UCSD-AML1 (cell line): ENCODE data around the gene DIPK1B.
"Not testable (repeated sequence)": the region's sequence is repeated elsewhere in the genome, so short reads cannot be mapped to it uniquely, and the experiment has no call there.

ENCODE experiments used
- DNase-seq: peaks from one replicate; lab custom pipeline; 2025; ENCODE audit not compliant: unreplicated experiment; lab: John Stamatoyannopoulos, UW

DIPK1B gene

DNA sequence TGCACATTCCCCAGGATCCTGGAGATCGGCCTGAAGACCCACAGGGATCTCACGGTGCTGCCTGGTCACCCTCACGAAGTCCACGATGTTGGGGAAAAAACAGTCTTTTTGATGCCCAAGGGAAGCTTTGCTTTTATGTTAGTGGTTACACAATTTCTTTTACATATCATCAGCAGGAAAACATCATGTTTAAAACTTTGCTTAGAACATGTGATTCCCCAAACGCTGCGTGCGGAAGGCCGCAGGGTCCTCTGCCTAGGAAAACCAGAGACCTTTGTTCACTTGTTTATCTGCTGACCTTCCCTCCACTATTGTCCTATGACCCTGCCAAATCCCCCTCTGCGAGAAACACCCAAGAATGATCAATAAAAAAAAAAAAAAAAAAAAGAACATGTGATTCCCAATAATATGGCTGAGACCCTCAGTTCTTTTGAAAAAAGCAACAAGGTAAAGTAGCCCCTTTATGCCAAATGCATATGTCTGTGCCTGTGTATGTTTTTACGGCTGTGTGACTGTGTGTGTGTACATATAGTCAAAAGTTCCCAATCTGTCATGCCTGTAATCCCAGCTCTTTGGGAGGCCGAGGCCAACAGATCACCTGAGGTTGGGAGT is 13.6 kb upstream of the DIPK1B start:
- no peak for DNase-seq

DNA sequence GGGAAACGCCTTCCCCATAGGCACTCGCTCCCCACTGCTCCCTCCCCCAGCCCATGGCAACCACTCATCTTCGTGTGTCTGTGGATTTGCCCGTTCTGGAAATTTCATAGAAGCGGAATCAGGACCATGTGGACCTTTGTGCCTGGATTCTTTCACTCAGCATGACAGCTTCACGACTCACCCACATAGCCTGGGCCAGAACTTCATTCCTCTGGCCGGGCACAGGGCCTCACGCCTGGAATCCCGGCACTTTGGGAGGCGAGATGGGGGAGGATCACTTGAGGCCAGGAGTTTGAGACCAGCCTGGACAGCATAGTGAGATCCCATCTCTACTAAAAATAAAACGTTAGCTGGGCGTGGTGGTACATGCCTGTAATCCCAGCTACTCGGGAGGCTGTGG is 12.1 kb upstream of the DIPK1B start:
- DNase-seq: no peak

DNA sequence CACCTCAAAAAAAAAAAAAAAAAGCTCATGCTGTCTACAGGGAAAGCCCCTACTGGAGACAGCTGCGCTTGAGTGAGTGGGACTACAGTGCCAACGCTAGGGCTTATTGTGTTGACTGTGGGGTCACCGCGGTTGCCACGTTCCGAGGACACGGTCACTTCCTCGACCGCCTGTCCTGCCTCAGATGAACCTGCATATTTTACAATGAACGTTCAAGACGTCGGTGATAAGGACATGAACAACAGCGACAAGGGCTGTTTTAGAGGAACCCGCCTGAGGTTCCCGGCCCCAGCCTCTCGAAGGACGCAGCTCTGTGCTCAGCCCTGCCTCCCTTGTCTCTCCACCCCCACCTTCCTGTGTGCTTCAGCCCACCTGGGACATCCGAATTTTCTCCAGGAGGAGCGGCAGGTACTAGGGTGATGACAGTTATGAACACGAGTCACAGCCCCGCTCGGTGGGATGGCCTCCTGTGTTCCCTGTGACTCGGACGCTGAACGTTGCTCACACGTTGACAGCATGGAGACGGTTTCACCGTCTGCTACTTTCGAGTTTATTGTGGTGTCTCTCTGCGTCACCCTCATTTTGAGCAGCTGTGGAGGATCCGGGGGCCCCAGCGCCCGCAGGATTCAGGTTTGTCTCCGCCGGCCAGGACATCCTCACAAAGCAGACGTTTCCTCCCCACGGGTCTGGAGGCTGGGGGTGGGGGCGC is 11.3 kb upstream of the DIPK1B start:
- DNase-seq: peak; percentile 43

DNA sequence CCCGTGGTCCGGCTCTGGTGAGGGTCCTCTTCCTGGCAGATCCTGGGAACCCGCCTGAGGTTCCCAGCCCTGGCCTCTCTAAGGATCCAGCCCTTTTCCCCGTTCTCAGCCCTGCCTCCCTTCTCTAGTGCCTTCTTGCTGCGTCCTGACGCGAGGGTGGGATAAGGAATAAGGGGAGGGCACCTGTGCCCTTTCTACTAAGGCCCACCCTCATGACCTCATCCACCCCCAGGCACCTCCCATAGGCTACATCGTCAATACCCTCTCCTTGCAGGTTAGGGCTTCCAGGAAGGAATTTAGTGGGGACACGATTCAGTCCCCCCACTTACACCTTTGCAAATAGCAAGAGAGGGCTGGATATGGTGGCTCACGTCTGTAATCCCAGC is 10.7 kb upstream of the DIPK1B start:
- DNase-seq: no peak

DNA sequence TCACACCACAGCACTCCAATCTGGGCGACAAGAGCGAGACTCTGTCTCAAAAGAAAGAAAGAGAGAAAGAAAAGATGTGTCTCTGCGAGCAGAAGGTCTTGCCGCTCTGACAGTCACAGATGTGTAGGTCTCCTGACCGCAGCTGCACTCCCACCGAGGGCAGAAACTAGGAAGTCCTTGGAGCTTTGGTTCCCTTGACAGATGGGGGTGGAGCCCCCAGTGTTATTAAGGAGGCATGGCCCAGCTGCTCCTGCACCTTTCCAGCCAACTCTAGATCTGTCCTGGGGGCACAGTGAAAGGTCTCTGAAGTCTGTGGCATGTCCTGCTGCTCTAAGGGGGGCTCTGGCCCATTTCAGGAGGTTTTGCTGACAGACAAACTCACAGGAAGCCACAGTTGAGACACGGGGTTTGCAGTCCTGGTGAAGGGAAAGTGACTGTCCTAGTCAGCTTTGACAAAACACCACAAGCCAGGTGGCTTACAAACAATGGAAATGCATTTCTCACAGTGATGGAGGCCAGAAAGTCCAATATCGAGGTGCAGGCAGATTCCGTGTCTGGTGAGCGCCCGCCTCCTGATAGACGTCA is 9.0 kb upstream of the DIPK1B start:
- peak; percentile 59 for DNase-seq

DNA sequence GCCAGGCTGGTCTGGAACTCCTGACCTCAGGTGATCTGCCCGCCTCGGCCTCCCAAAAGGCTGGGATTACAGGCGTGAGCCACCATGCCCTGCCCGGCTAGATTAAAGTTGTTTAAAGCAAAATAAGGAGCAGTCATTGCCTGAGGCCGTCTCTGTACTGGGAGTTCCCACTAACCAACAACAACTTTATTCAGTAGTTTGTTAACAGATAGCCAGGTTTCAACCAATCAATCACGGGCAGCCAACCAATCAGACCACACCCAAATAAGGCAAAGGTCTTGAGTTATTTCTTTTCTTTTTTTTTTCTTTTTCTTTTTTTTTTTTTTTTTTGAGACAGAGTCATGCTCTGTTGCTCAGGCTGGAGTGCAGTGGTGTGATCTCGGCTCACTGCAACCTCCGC is 7.6 kb upstream of the DIPK1B start:
- not testable (repeated sequence) for DNase-seq

DNA sequence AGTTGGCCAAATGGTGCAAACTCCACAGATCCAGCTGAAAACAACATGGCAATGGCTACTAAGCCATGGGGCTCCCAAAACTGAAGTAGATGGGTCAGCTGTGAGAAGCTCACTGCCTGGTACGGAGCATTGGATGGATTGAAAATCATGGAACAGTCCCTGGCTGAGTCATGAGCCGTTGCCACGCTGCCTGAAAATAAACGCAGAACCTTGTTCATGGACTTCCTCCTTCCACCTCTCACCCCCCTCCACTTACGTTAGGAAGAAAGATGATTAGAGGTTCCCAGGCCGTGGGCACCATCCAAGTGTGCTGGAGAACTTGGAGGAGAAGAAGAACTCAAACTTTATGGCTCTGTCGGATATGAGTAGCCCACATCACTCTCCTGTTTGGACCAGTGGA is 6.8 kb upstream of the DIPK1B start:
- DNase-seq: no peak

DNA sequence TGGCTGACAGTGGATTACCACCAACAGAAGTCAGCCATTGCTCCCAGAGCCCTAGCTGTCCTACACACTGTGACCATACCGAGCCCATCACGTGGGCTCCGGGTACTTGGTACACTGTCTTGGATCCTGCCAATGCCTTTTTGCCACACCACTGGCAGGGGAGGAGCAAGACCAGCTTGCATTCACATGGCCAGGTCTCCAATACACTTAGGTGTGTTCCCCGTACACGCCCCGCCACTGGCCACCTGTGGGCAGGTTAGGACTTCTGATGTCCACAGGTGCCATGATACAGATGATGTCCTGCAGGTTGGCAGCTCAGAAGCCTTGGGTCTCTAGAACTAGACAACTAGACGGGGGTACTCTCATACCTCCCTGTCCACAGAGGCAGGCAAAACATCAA is 5.4 kb upstream of the DIPK1B start:
- no peak for DNase-seq

DNA sequence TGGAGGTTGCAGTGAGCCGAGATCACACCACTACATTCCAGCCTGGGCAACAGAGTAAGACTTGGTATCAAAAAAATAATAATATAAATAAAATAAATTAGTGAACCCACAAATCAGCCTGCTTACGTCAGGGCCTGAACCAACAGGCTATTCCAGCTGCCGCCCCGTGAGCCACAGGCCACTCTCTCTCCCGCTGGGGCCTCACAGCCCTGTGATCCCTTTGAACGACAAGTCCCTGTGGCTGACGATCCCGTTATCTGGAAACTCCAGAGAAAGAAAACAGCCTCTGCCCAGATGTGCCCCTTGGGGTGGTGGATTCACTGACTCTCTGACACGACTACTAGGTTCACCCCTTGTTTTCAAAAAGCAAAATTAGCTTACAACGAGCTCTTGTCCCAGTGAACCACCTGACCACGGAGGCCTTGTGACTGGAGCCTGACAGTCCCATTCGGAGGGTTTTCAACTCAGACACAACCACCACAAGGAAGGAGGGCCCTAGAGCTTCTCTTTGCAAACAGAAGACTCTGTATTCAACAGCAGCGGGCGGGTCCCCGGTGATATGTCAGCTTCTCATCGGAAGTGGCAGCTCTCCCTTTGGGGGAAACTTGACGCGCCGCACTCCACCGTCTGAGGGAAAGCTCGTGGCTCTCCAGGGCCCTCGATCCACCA is 4.4 kb upstream of the DIPK1B start:
- DNase-seq: no peak

DNA sequence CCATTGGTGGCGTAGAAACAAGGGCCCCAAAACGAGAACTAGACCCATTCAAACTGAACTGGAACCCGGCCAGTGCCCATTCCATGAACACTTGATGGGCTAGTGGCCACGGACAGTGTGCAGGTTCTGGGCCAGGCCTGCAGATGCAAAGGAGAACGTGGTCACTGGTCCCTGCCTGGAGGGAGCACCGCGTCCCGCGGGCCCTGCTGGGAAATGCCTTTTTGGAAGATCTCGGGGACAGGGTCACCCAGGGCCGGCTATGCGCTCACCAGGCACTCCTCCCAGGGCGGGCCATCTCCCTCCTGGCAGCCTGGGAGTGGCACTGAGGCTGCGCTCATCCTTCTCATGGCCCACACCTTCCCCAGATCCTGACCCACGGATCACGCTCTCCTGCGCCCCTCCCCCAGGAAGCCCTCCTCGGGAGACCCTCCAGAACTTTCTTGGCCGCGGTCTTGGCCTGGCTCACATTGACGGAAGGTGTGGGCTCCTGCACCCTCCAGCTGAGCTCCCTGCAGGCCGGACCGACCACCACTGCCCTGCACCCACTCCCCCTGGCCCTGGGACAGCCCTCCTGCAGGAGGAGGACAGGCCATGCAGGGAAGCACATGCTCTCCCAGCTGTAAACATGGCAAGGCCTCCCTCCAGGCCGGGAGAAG is 2.8 kb upstream of the DIPK1B start:
- no peak for DNase-seq

DNA sequence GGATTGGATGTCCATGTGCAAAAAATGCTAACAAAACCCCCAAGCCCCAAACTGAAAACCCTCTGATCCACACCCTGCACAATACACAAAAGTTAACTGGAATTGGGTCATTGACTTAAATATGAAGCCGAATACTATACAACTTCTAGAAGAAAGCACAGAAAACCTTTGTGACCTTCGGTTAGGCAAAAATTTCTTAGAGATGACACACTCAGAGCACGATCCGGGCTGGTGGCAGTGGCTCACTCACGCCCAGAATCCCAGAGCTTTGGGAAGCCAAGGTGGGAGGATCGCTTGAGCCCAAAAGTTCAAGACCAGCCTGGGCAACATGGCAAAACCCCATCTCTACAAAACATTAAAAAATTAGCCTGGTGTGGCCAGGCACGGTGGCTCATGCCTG is 1.8 kb upstream of the DIPK1B start:
- DNase-seq: no peak

DNA sequence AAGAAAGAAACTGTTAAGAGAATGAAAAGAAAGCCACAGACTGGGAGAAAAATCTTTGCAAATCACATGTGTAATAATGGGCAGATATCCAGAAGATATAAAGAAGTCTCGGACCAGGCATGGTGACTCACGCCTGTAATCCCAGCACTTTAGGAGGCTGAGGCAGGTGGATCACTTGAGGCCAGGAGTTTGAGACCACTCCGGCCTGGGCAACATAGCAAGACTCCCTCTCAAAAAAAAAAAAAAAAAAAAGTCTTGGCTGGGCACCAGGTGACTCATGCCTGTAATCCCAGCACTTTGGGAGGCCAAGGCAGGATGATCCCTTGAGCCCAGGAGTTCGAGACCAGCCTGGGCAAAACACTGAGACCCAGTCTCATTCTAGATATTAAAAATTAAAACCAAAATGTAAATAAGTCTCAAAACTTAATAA is 1.1 kb upstream of the DIPK1B start:
- not testable (repeated sequence) for DNase-seq

DNA sequence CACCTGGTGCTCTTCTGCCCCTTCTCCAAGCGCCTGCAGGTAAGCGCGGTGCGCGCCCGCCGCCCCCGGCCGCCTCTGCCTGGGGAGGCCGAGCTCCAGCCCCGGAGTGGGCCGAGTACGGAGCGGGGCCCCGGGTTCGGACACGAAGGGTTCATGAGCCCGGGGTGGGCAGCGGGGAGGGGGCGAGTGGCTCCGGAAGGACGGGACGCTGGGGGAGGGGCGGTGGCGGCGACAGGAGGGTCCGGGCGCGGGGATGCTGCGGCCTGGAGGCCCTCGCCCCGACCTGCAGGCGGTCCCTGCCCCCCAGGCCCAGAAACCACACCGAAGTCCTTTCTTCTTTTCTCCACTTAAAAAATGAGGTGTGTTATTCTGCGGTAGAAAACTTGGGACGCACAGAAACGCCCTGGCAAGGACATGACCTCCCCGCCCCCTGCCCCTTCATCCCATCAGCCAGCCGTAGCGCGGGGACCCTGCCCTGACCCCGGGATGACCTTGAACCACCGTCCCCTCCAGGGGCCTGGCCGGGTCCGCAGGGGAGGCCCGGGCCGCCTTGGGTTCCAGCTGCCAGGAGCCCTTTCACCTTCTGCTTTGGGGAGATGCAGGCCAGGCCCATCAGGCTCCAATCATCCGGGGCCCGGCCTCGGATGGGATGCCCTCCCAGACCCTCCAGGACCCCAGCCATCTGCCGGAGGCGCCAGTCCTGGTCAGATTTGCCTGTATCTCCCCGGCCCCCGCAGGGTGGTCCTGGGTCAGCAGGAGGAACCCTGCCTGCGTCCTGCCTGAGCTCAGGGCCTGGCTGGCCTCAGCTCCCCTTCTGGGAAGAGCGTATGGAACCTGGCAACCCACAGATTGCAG is 545 bp downstream of the DIPK1B start:
- no peak for DNase-seq

DNA sequence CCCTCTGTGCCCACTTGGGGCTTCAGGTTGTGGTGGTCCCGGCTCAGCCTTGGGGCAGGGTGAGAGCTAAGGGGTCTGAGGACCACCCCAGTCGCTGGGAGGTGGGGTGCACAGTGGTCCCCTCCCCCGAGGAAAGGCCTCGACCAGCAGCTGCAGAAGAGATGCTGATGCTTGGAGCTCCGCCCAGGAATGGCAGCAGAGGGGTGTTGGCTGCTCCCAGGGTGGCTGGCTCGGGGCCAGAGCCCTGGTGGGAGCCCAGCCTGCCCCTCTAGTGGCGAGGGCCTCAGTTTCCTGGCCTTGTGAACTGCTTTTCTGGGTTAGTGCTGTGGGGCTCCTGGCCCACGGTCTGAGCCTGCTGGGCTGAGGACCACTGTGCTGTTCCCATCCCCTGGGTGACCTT is 1.2 kb downstream of the DIPK1B start:
- DNase-seq: peak; percentile 35

DNA sequence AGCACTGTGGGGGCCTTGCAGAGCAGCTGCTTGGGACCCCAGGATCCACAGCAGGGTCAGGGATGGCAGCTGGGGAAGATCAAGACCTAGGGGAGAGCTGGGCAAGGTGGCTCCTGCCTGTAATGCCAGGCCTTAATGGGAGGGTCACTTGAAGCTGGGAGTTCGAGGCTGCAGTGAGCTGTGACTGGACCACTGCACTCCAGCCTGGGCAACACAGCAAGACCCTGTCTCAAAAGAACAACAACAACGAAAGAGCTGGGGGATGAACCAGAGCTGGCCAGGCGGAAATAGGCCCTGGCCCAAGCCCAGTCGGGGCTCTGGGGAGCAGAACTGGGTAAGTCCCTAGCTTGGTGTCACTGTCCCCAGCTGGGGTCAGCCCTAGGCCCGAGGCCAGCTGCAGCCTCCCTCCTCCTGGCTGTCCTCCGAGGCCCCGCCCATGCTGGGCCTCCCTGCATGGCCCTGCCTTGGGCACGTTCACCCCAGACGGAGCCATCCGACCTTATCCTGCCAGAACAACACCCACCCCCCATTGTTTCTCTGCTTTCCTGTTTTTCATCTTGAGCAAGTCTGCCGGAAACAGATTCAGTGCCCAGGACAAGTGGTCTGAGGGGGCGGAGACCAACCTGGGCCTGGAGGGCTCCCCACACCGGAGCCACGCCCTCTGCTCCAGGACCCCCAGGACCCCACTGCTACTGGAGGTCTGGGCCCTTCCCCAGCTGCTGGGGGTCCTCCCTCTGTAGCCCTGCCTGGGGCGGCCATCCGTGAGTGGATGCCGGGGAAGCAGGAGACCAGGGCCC is 1.9 kb downstream of the DIPK1B start:
- DNase-seq: peak; percentile 76

DNA sequence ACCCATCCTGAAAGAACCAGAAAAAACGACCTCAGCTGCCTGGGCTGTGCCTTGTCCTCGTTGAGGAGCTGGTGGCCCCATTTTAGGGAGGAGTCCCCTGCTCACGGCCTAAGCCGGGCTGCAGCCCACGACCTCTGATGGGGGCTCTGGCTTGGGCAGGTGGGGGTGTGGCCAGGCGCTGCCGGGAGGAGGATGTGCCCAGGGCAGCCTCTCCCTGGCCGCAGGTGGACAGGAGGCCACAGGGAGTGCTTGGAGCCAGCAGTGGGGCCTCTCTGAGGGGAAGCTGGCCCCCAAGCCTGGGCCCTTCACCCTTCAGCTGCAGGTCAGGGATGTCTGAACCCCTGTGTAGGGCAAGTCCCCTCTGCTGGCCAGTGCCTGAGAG is 2.5 kb downstream of the DIPK1B start:
- DNase-seq: no peak

DNA sequence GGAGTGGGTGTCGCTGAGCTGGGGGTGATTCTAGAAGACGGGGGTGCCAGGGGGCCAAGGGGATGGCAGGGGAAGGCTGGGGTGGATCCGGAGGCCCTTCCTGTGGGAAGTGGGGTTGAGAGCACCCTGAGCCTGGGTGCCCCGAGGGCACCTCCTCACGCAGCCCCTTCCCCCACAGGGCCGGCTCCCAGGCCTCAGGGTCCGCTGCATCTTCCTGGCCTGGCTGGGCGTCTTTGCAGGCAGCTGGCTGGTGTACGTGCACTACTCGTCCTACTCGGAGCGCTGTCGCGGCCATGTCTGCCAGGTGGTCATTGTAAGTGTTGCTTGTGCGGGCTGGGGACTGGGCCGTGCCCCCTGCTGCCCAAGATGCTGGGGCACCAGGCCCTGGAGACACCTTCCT is 5.0 kb downstream of the DIPK1B start:
- no peak for DNase-seq

DNA sequence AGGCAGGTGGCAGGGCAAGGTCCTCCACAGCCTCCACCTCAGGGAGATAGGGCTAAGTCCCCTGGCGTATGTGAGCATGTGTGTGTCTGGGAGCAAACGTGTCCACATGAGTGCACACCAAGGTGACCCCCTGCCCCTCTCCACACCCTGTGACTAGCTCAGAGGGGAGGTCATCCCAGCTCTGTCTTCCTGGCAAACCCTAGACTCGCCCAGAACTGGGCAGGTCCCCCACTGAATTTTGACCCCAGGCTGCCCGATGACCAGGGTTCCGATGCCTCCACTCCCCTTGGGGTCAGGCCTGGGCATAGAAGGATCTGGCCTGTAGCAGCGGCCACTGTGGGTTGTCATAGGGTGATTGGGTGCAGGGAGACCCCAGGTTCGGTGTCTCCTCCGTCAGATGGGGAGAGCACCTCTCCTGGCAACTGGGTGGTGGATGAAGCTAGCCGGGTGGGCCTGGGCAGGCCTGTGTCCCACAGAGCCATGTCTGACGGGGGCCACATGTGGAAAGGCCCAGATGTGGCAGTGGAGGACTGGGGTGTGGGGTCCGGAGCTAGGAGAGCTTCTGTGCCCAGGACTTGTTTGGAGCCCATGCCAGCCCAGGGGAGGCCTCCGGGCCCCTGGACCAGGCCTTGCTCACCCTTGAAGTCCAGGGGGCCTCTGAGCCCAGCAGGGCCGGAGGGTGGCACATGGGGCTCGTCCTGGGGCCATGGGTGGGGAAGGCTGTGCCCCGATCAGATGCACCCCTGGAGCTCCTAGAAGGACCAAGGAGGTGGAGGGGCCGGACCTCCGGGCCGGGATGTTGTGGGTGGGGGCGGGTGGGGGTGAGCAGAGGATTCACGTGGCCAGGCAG is 6.2 kb downstream of the DIPK1B start:
- no peak for DNase-seq
